Activated naive CD8-positive, alpha-beta T cell (primary cell): ENCODE measurements around the gene KCNMA1.

Source experiments
- H3K27ac Mint-ChIP-seq: one replicate; pipeline ENCODE4 v1.8.0; 2021; ENCODE audit warnings: mixed read lengths
- H3K27me3 Mint-ChIP-seq: one replicate; pipeline ENCODE4 v1.8.0; 2021; ENCODE audit warnings: mixed read lengths
- H3K36me3 Mint-ChIP-seq: one replicate; pipeline ENCODE4 v1.8.0; 2021; ENCODE audit warnings: mixed read lengths
- H3K4me1 Mint-ChIP-seq: one replicate; pipeline ENCODE4 v1.8.0; 2021; ENCODE audit warnings: low read depth, mixed read lengths
- H3K4me3 Mint-ChIP-seq: one replicate; pipeline ENCODE4 v1.8.0; 2021; ENCODE audit warnings: mild to moderate bottlenecking, mixed read lengths
- H3K9me3 Mint-ChIP-seq: one replicate; pipeline ENCODE4 v1.8.0; 2021; ENCODE audit warnings: low read depth, mixed read lengths

The KCNMA1 gene

GRCh38 chr10:77494756-77495541 is 142.7 kb downstream of the KCNMA1 start:
- Mint-ChIP-seq H3K36me3 (no peaks in the 10 kb centered on the region), H3K27me3 (no peaks in the 10 kb centered on the region), H3K9me3 (no peaks in the 10 kb centered on the region), H3K4me1 (no peaks in the 10 kb centered on the region), H3K27ac (no peak overlapping the region), H3K4me3 (no peak overlapping the region)

- no peaks in the 10 kb centered on the region for H3K4me1 Mint-ChIP-seq
- H3K36me3 Mint-ChIP-seq, result no peaks in the 10 kb centered on the region
- no peak overlapping the region for H3K27ac Mint-ChIP-seq
Measured at GRCh38 chr10:77494327-77494726, 143.3 kb downstream of the KCNMA1 start.

GRCh38 chr10:77493851-77494261 is 143.8 kb downstream of the KCNMA1 start:
- Mint-ChIP-seq H3K36me3 (no peaks in the 10 kb centered on the region), H3K4me1 (no peaks in the 10 kb centered on the region), H3K4me3 (no peak overlapping the region), H3K27me3 (no peaks in the 10 kb centered on the region), H3K9me3 (no peaks in the 10 kb centered on the region), H3K27ac (no peak overlapping the region)

More at GRCh38 chr10:77494327-77494726, 143.3 kb downstream of the KCNMA1 start:
- Mint-ChIP-seq H3K27me3 (no peaks in the 10 kb centered on the region), H3K4me3 (no peak overlapping the region), H3K9me3 (no peaks in the 10 kb centered on the region)

GRCh38 chr10:77493239-77493806 is 144.3 kb downstream of the KCNMA1 start:
- H3K4me1 Mint-ChIP-seq, result no peaks in the 10 kb centered on the region
- H3K27me3 Mint-ChIP-seq, result no peaks in the 10 kb centered on the region
- no peaks in the 10 kb centered on the region for H3K9me3 Mint-ChIP-seq
- H3K27ac Mint-ChIP-seq, result no peak overlapping the region
- H3K36me3 Mint-ChIP-seq, result no peaks in the 10 kb centered on the region
- H3K4me3 Mint-ChIP-seq, result no peak overlapping the region

DNA sequence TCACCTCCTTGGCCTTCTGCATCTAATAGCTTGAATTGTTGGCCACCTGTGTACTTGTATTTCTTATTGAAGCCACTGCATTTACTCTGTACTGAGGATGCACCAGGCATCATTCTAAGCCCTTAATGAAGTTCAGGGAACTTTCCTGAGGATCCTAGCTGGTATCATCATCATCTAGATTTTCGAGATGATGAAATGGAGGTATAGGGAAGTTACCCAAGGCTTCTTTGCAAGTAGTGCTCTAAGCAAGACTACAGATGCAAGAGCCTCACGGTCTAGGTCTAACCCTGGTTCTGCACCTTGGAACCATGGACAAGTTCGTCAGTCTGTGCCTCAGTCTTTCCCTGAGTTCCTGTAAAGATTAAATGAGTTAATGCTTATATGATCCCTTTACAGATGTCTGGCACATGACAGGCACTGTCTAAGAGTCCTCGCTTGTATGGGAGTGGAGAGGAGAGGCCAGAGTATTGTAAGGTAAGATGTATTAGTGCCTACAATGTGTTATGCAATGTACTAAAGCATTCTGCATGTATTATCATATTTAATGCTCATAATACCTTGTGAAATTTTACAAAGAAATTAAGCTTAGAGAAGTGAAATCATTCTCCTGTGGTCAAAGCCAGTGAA is 145.1 kb downstream of the KCNMA1 start:
- Mint-ChIP-seq H3K36me3 (no peaks in the 10 kb centered on the region), H3K27ac (no peak overlapping the region), H3K27me3 (no peaks in the 10 kb centered on the region), H3K4me1 (no peaks in the 10 kb centered on the region), H3K4me3 (no peak overlapping the region), H3K9me3 (no peaks in the 10 kb centered on the region)

- H3K27me3 Mint-ChIP-seq, result no peaks in the 10 kb centered on the region
- no peaks in the 10 kb centered on the region for H3K9me3 Mint-ChIP-seq
- no peak overlapping the region for H3K4me3 Mint-ChIP-seq
- H3K4me1 Mint-ChIP-seq, result no peaks in the 10 kb centered on the region
- no peak overlapping the region for H3K27ac Mint-ChIP-seq
- no peaks in the 10 kb centered on the region for H3K36me3 Mint-ChIP-seq
Measured at GRCh38 chr10:77490534-77491314, 146.9 kb downstream of the KCNMA1 start.

- Mint-ChIP-seq H3K4me3 (no peak overlapping the region), H3K4me1 (no peaks in the 10 kb centered on the region), H3K27me3 (no peaks in the 10 kb centered on the region), H3K9me3 (no peaks in the 10 kb centered on the region), H3K27ac (no peak overlapping the region), H3K36me3 (no peaks in the 10 kb centered on the region)
Measured at GRCh38 chr10:77486517-77486916, 151.1 kb downstream of the KCNMA1 start.

- Mint-ChIP-seq H3K27ac (no peak overlapping the region), H3K4me3 (no peak overlapping the region), H3K4me1 (no peaks in the 10 kb centered on the region), H3K27me3 (no peaks in the 10 kb centered on the region), H3K9me3 (no peaks in the 10 kb centered on the region), H3K36me3 (no peaks in the 10 kb centered on the region)
Measured at GRCh38 chr10:77485847-77486246, 151.8 kb downstream of the KCNMA1 start.

- H3K27ac Mint-ChIP-seq, result no peak overlapping the region
- no peaks in the 10 kb centered on the region for H3K36me3 Mint-ChIP-seq
- H3K4me3 Mint-ChIP-seq, result no peak overlapping the region
- H3K9me3 Mint-ChIP-seq, result no peaks in the 10 kb centered on the region
- H3K4me1 Mint-ChIP-seq, result no peaks in the 10 kb centered on the region
- peaks cover 1% of the 10 kb centered on the region for H3K27me3 Mint-ChIP-seq
Measured at GRCh38 chr10:77482072-77482471, 155.5 kb downstream of the KCNMA1 start.

GRCh38 chr10:77479586-77479985 is 158.0 kb downstream of the KCNMA1 start:
- Mint-ChIP-seq H3K4me1 (no peaks in the 10 kb centered on the region), H3K27me3 (peaks cover 1% of the 10 kb centered on the region), H3K9me3 (no peaks in the 10 kb centered on the region), H3K36me3 (no peaks in the 10 kb centered on the region), H3K4me3 (no peak overlapping the region), H3K27ac (no peak overlapping the region)

GRCh38 chr10:77478962-77479359 is 158.6 kb downstream of the KCNMA1 start:
- H3K4me1 Mint-ChIP-seq, result no peaks in the 10 kb centered on the region
- no peaks in the 10 kb centered on the region for H3K9me3 Mint-ChIP-seq
- H3K27ac Mint-ChIP-seq, result no peak overlapping the region
- H3K27me3 Mint-ChIP-seq, result peaks cover 1% of the 10 kb centered on the region
- H3K4me3 Mint-ChIP-seq, result no peak overlapping the region
- H3K36me3 Mint-ChIP-seq, result no peaks in the 10 kb centered on the region

GRCh38 chr10:77478247-77478961 is 159.2 kb downstream of the KCNMA1 start:
- Mint-ChIP-seq H3K9me3 (no peaks in the 10 kb centered on the region), H3K4me3 (no peak overlapping the region), H3K4me1 (no peaks in the 10 kb centered on the region), H3K27me3 (peaks cover 1% of the 10 kb centered on the region), H3K27ac (no peak overlapping the region), H3K36me3 (no peaks in the 10 kb centered on the region)

GRCh38 chr10:77475522-77475921 is 162.1 kb downstream of the KCNMA1 start:
- H3K9me3 Mint-ChIP-seq, result no peaks in the 10 kb centered on the region
- no peaks in the 10 kb centered on the region for H3K36me3 Mint-ChIP-seq
- H3K4me3 Mint-ChIP-seq, result no peak overlapping the region
- H3K4me1 Mint-ChIP-seq, result no peaks in the 10 kb centered on the region
- no peak overlapping the region for H3K27ac Mint-ChIP-seq
- H3K27me3 Mint-ChIP-seq, result peaks cover 1% of the 10 kb centered on the region

DNA sequence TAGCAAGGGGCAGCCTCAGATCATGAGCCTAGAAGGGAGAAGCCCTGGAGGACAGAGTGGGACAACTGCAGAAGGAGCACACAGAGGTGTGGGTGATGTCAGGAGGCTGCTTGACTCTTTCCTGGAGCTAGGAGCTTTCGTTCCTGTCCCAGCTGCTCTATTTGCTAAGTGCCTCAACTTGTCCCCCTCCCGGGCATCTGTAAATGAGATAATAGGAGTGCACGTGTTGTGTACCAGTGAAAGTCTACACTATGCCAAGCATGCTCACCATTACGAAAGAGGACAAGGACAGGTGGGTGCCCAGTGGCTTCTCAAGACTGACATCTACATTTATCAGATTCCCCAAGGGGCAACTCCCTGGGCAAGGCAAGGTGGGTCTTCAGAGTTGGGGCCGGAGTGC is 162.7 kb downstream of the KCNMA1 start:
- H3K27me3 Mint-ChIP-seq, result peaks cover 1% of the 10 kb centered on the region
- no peak overlapping the region for H3K4me3 Mint-ChIP-seq
- no peaks in the 10 kb centered on the region for H3K36me3 Mint-ChIP-seq
- H3K9me3 Mint-ChIP-seq, result no peaks in the 10 kb centered on the region
- H3K4me1 Mint-ChIP-seq, result no peaks in the 10 kb centered on the region
- no peak overlapping the region for H3K27ac Mint-ChIP-seq
